ENCODE data around the gene XPNPEP1.

Gene XPNPEP1

DNA sequence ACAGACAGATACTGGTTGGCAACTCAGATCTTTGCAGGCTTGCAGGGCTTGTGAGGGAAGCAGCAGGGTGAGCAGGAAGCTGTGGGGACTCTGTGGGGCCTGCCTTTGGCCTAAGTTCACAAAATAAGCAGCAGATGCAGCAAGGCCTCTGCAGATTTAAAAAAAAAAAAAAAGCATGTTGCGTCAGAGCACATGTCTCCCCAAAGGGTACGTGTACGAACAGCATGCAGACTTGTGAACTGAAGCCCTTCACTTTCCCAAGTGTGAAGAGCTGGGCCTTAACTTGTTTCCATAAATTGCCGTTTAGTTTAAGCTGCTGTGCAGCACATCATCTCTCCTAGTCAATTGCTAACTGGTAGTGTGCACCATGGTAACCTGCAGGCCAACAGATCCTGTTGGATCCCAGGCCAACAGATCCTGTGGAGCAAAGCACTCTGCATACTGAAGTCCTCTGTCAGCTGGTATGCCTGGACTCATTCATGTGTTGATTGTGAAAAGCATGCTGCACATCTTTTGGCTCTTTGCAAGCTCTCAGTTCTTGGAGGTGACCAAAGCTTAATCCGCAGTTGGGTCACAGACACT is 10.8 kb upstream of the XPNPEP1 start:
- no peak overlapping the region for H3K27ac ChIP-seq (ENCODE audit: low read depth, low read length)
- no peaks in the 10 kb centered on the region for H3K79me1 ChIP-seq (ENCODE audit: low read length)
- H3K79me2 ChIP-seq (ENCODE audit: control insufficient read depth, insufficient read depth, low read length, poor library complexity): no peaks in the 10 kb centered on the region
- DNase-seq: peak; percentile 49 to 62
- no peaks in the 10 kb centered on the region for H3K27me3 ChIP-seq (ENCODE audit: insufficient read depth, low read length)
- H3K4me2 ChIP-seq (ENCODE audit: low read length): no peak overlapping the region
- no peaks in the 10 kb centered on the region for H3K36me3 ChIP-seq (ENCODE audit: control insufficient read depth in 1 of 2, insufficient read depth in 2 of 2, low read length in 2 of 2)
- no CpG with 5 or more reads among the region's 5 CpGs for WGBS (ENCODE audit: extremely low coverage, insufficient coverage, insufficient read length)
- H3K14ac ChIP-seq (ENCODE audit: low read length): no peak overlapping the region
- H2AFZ ChIP-seq (ENCODE audit: insufficient read depth, low read length, poor library complexity): no peak overlapping the region
- H4K12ac ChIP-seq (ENCODE audit: low read depth, low read length): no peak overlapping the region
- no peak overlapping the region for H4K91ac ChIP-seq (ENCODE audit: low read depth, low read length)
- no peak overlapping the region for H3K23ac ChIP-seq (ENCODE audit: low read length)
- no peak overlapping the region for H3K18ac ChIP-seq (ENCODE audit: low read length)
- H2BK120ac ChIP-seq (ENCODE audit: insufficient read depth, low read length, poor library complexity): no peak overlapping the region
- no peak overlapping the region for H2AK5ac ChIP-seq (ENCODE audit: low read length)
- no peak overlapping the region for H3K4ac ChIP-seq (ENCODE audit: low read depth, low read length)
- no peak overlapping the region for H2BK5ac ChIP-seq (ENCODE audit: low read depth, low read length, poor library complexity)
- no peak overlapping the region for H2BK12ac ChIP-seq (ENCODE audit: low read length)
- no peak overlapping the region for H3K9ac ChIP-seq (ENCODE audit: low read length)
- H4K8ac ChIP-seq (ENCODE audit: low read depth, low read length): no peak overlapping the region
- H3K4me3 ChIP-seq (ENCODE audit: low read depth, low read length): no peak overlapping the region
- no peaks in the 10 kb centered on the region for H3K4me1 ChIP-seq (ENCODE audit: control insufficient read depth in 1 of 2, insufficient read depth in 2 of 2, low read length in 2 of 2)
- no peaks in the 10 kb centered on the region for H3K9me3 ChIP-seq (ENCODE audit: insufficient read depth, low read depth, low read length)

DNA sequence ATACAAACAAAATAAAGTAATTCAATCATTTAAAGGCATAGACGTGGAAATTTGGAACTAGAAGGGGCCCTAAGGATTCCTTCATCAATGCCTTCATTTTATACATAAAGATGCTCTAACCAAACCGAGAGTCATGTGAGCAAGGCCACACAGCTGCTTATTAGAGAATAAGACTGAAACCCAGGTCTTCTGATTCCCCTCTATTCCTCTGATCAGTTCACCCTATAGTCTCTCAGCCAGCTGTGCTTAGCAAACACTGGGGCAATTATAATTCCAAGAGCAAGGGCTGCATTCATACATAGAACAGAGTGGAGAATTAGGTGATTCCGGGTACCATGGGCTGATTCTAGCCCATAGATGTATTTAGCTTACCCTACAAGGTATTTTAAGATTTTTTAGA is 9.7 kb upstream of the XPNPEP1 start:
- Histone ChIP-seq H3K27ac (ENCODE audit: low read depth, low read length) (no peak overlapping the region), H2BK5ac (ENCODE audit: low read depth, low read length, poor library complexity) (no peak overlapping the region), H2BK120ac (ENCODE audit: insufficient read depth, low read length, poor library complexity) (no peak overlapping the region), H3K27me3 (ENCODE audit: insufficient read depth, low read length) (no peaks in the 10 kb centered on the region), H3K18ac (ENCODE audit: low read length) (no peak overlapping the region), H2BK12ac (ENCODE audit: low read length) (no peak overlapping the region), H3K9ac (ENCODE audit: low read length) (no peak overlapping the region), H3K36me3 (ENCODE audit: control insufficient read depth in 1 of 2, insufficient read depth in 2 of 2, low read length in 2 of 2) (no peaks in the 10 kb centered on the region), H3K79me1 (ENCODE audit: low read length) (no peaks in the 10 kb centered on the region), H3K79me2 (ENCODE audit: control insufficient read depth, insufficient read depth, low read length, poor library complexity) (no peaks in the 10 kb centered on the region), H3K9me3 (ENCODE audit: insufficient read depth, low read depth, low read length) (no peaks in the 10 kb centered on the region), H3K14ac (ENCODE audit: low read length) (no peak overlapping the region), H3K23ac (ENCODE audit: low read length) (no peak overlapping the region), H3K4ac (ENCODE audit: low read depth, low read length) (no peak overlapping the region), H3K4me1 (ENCODE audit: control insufficient read depth in 1 of 2, insufficient read depth in 2 of 2, low read length in 2 of 2) (no peaks in the 10 kb centered on the region), H3K4me3 (ENCODE audit: low read depth, low read length) (no peak overlapping the region), H2AFZ (ENCODE audit: insufficient read depth, low read length, poor library complexity) (no peak overlapping the region), H3K4me2 (ENCODE audit: low read length) (no peak overlapping the region), H4K91ac (ENCODE audit: low read depth, low read length) (no peak overlapping the region), H2AK5ac (ENCODE audit: low read length) (no peak overlapping the region), H4K12ac (ENCODE audit: low read depth, low read length) (no peak overlapping the region), H4K8ac (ENCODE audit: low read depth, low read length) (no peak overlapping the region)
- no CpG with 5 or more reads among the region's 3 CpGs for WGBS (ENCODE audit: extremely low coverage, insufficient coverage, insufficient read length)
- DNase-seq: no peak

DNA sequence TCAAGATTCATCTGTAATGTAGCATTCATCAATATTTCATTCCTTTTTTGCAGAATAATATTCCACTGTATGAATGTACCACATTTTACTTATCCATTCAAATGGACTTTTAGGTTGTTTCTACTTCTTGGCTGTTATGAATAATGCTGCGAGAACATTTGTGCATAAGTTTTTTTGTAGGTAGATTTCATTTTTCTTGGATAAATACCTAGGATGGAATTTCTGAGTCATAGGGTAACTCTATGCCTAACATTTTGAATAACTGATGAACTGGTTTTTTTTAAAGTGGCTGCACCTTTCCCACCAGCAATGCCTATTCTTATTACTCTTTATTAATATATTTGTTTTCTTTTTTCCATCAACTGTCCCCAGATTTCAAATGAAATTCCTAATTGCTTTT is 9.1 kb upstream of the XPNPEP1 start:
- no peak overlapping the region for H3K4me3 ChIP-seq (ENCODE audit: low read depth, low read length)
- H2BK5ac ChIP-seq (ENCODE audit: low read depth, low read length, poor library complexity): no peak overlapping the region
- no peak overlapping the region for H3K18ac ChIP-seq (ENCODE audit: low read length)
- no peak overlapping the region for H2BK12ac ChIP-seq (ENCODE audit: low read length)
- no peaks in the 10 kb centered on the region for H3K36me3 ChIP-seq (ENCODE audit: control insufficient read depth in 1 of 2, insufficient read depth in 2 of 2, low read length in 2 of 2)
- DNase-seq: no peak
- no peak overlapping the region for H3K4me2 ChIP-seq (ENCODE audit: low read length)
- no peaks in the 10 kb centered on the region for H3K79me2 ChIP-seq (ENCODE audit: control insufficient read depth, insufficient read depth, low read length, poor library complexity)
- no peak overlapping the region for H4K8ac ChIP-seq (ENCODE audit: low read depth, low read length)
- no peak overlapping the region for H4K12ac ChIP-seq (ENCODE audit: low read depth, low read length)
- H4K91ac ChIP-seq (ENCODE audit: low read depth, low read length): no peak overlapping the region
- H3K27ac ChIP-seq (ENCODE audit: low read depth, low read length): no peak overlapping the region
- no peaks in the 10 kb centered on the region for H3K4me1 ChIP-seq (ENCODE audit: control insufficient read depth in 1 of 2, insufficient read depth in 2 of 2, low read length in 2 of 2)
- H3K4ac ChIP-seq (ENCODE audit: low read depth, low read length): no peak overlapping the region
- no peak overlapping the region for H3K9ac ChIP-seq (ENCODE audit: low read length)
- H2AFZ ChIP-seq (ENCODE audit: insufficient read depth, low read length, poor library complexity): no peak overlapping the region
- H2AK5ac ChIP-seq (ENCODE audit: low read length): no peak overlapping the region
- H3K9me3 ChIP-seq (ENCODE audit: insufficient read depth, low read depth, low read length): no peaks in the 10 kb centered on the region
- no CpG with 5 or more reads among the region's 1 CpG for WGBS (ENCODE audit: extremely low coverage, insufficient coverage, insufficient read length)
- H3K23ac ChIP-seq (ENCODE audit: low read length): no peak overlapping the region
- no peak overlapping the region for H3K14ac ChIP-seq (ENCODE audit: low read length)
- no peak overlapping the region for H2BK120ac ChIP-seq (ENCODE audit: insufficient read depth, low read length, poor library complexity)
- no peaks in the 10 kb centered on the region for H3K79me1 ChIP-seq (ENCODE audit: low read length)
- H3K27me3 ChIP-seq (ENCODE audit: insufficient read depth, low read length): no peaks in the 10 kb centered on the region

DNA sequence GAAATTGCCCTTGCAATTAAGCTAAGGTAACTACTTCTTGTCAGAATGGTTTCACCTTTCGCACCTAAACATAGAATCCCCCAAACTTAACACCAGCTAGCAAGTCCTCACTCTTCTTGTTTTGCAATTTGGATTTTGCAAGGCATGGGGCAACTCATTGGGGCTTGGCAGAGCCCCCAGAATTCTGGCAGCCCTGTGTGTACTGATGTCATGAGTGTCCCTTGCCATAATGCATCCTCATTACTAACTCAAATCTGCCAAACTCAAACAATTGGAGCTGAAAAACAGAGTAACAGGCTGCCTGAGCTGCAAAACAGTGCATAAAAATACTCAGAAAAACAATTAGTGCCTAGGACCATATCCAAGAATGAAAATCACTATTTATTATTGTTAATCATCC is 7.9 kb upstream of the XPNPEP1 start:
- Histone ChIP-seq H2AFZ (ENCODE audit: insufficient read depth, low read length, poor library complexity) (no peak overlapping the region), H3K14ac (ENCODE audit: low read length) (no peak overlapping the region), H3K9ac (ENCODE audit: low read length) (no peak overlapping the region), H2BK5ac (ENCODE audit: low read depth, low read length, poor library complexity) (no peak overlapping the region), H3K79me2 (ENCODE audit: control insufficient read depth, insufficient read depth, low read length, poor library complexity) (no peaks in the 10 kb centered on the region), H3K4me1 (ENCODE audit: control insufficient read depth in 1 of 2, insufficient read depth in 2 of 2, low read length in 2 of 2) (no peaks in the 10 kb centered on the region), H4K91ac (ENCODE audit: low read depth, low read length) (no peak overlapping the region), H3K4me2 (ENCODE audit: low read length) (no peak overlapping the region), H3K27ac (ENCODE audit: low read depth, low read length) (no peak overlapping the region), H3K36me3 (ENCODE audit: control insufficient read depth in 1 of 2, insufficient read depth in 2 of 2, low read length in 2 of 2) (no peaks in the 10 kb centered on the region), H3K18ac (ENCODE audit: low read length) (no peak overlapping the region), H4K8ac (ENCODE audit: low read depth, low read length) (no peak overlapping the region), H2AK5ac (ENCODE audit: low read length) (no peak overlapping the region), H3K23ac (ENCODE audit: low read length) (no peak overlapping the region), H3K4me3 (ENCODE audit: low read depth, low read length) (no peak overlapping the region), H3K4ac (ENCODE audit: low read depth, low read length) (no peak overlapping the region), H3K9me3 (ENCODE audit: insufficient read depth, low read depth, low read length) (no peaks in the 10 kb centered on the region), H4K12ac (ENCODE audit: low read depth, low read length) (no peak overlapping the region), H2BK120ac (ENCODE audit: insufficient read depth, low read length, poor library complexity) (no peak overlapping the region), H3K79me1 (ENCODE audit: low read length) (no peaks in the 10 kb centered on the region), H2BK12ac (ENCODE audit: low read length) (no peak overlapping the region), H3K27me3 (ENCODE audit: insufficient read depth, low read length) (no peaks in the 10 kb centered on the region)
- no peak for DNase-seq
- no CpG with 5 or more reads among the region's 1 CpG for WGBS (ENCODE audit: extremely low coverage, insufficient coverage, insufficient read length)

Data from trophoblast cell (in vitro differentiated cells and primary cell).